Keratinocyte (primary cell): ENCODE measurements around the gene WASF2. TPM values are rescaled to one million over a fixed set of nuclear protein-coding genes. Genes with fewer than 3 reads are reported as not detected.

Experiments
- DNase-seq: peaks from one replicate; pipeline ENCODE4 v3.0.0-alpha.2; 2011; ENCODE audit warnings: low read depth, missing footprints, low spot score
- FAIRE-seq: peaks from 2 replicates; lab custom pipeline; 2011; peaks lifted over from hg19 to GRCh38; lab: Jason Lieb, UNC
- H2AFZ ChIP-seq: 2 replicates; pipeline ENCODE4 v1.6.0; 2012; ENCODE audit warnings: low read length, control low read depth, inconsistent platforms; ENCODE audit not compliant: control insufficient read depth
- H3K27ac ChIP-seq: 2 replicates; pipeline ENCODE4 v1.5.1; 2011; ENCODE audit warnings: low read length; ENCODE audit not compliant: control insufficient read depth, insufficient read depth
- H3K27me3 ChIP-seq: 3 replicates; pipeline ENCODE4 v1.6.0; 2011; ENCODE audit warnings: low read length; ENCODE audit not compliant: control insufficient read depth, insufficient read depth; ENCODE audit errors: extremely low read depth
- H3K36me3 ChIP-seq, 2 experiments: 2 replicates in 1 of 2; 3 replicates in 1 of 2; pipeline ENCODE4 v1.5.1; 2011; ENCODE audit warnings: low read length in 2 of 2, mild to moderate bottlenecking in 1 of 2; ENCODE audit not compliant: control insufficient read depth in 2 of 2, insufficient read depth in 2 of 2; ENCODE audit errors: extremely low read depth in 1 of 2
- H3K4me1 ChIP-seq: 3 replicates; pipeline ENCODE4 v1.5.1; 2011; ENCODE audit warnings: low read length; ENCODE audit not compliant: control insufficient read depth, insufficient read depth; ENCODE audit errors: extremely low read depth
- H3K4me2 ChIP-seq: 3 replicates; pipeline ENCODE4 v1.6.0; 2011; ENCODE audit warnings: low read depth, low read length; ENCODE audit not compliant: control insufficient read depth, insufficient read depth; ENCODE audit errors: extremely low read depth
- H3K4me3 ChIP-seq, 3 experiments: fragments of 200-600 bp in 1 of 3; sonication (generic) in 1 of 3; 2 replicates in 2 of 3; 3 replicates in 1 of 3; pipeline ENCODE4 v1.5.1; 2011 to 2016; ENCODE audit warnings: low read length in 3 of 3, mild to moderate bottlenecking in 3 of 3, control low read depth in 2 of 3, inconsistent platforms in 1 of 3, low read depth in 1 of 3, mixed read lengths in 1 of 3, mixed run types in 1 of 3, moderate library complexity in 1 of 3; ENCODE audit not compliant: control insufficient read depth in 2 of 3, insufficient read depth in 2 of 3; ENCODE audit errors: extremely low read depth in 1 of 3
- H3K79me2 ChIP-seq: 2 replicates; pipeline ENCODE4 v1.6.0; 2012; ENCODE audit warnings: low read length; ENCODE audit not compliant: control insufficient read depth, insufficient read depth
- H3K9ac ChIP-seq: 3 replicates; pipeline ENCODE4 v1.6.0; 2011; ENCODE audit warnings: low read length; ENCODE audit not compliant: control insufficient read depth, insufficient read depth; ENCODE audit errors: extremely low read depth
- H3K9me1 ChIP-seq: 3 replicates; pipeline ENCODE4 v1.6.0; 2011; ENCODE audit warnings: low read length; ENCODE audit not compliant: control insufficient read depth, insufficient read depth; ENCODE audit errors: extremely low read depth
- H3K9me3 ChIP-seq: 2 replicates; pipeline ENCODE4 v1.5.1; 2012; ENCODE audit warnings: low read depth, low read length; ENCODE audit not compliant: control insufficient read depth
- H4K20me1 ChIP-seq: 3 replicates; pipeline ENCODE4 v1.6.0; 2011; ENCODE audit warnings: low read length; ENCODE audit not compliant: control insufficient read depth, insufficient read depth; ENCODE audit errors: extremely low read depth
- CTCF ChIP-seq, 3 experiments: IDR thresholded peaks in 1 of 3; conservative IDR thresholded peaks in 1 of 3; optimal IDR thresholded peaks in 1 of 3; 2 replicates in 2 of 3; 3 replicates in 1 of 3; pipeline versions ENCODE3 to v1.5.1; 2011; ENCODE audit warnings: low read length in 3 of 3, mild to moderate bottlenecking in 3 of 3, moderate library complexity in 2 of 3, control low read depth in 1 of 3, inconsistent platforms in 1 of 3; ENCODE audit not compliant: insufficient read depth in 2 of 3; ENCODE audit errors: extremely low read depth in 1 of 3
- EZH2 ChIP-seq: IDR thresholded peaks from one replicate; pipeline ENCODE4 v1.6.1; 2012; ENCODE audit warnings: inconsistent platforms, mild to moderate bottlenecking, low read length, moderate library complexity
- dilution Hi-C: fragments of 300-500 bp; cut with MboI; formaldehyde crosslinking; loops from one replicate; pipeline ENCODE4 v1.7.0; 2020; ENCODE audit warnings: low sequenced_read_pairs; ENCODE audit not compliant: extremely low pct_ligation_motif_present
- polyA plus RNA-seq, 5 experiments: library from polyadenylated mRNA; depleted of rRNA in 3 of 5; stranded (reverse) in 3 of 5; stranded (forward) in 1 of 5; unstranded in 1 of 5; fragments of >200 nt; gene quantifications; 1 replicate in 1 of 5; 2 replicates in 3 of 5; 3 replicates in 1 of 5; pipeline versions ENCODE4 v1.2.1 to v1.2.3, GENCODE V29; 2011 to 2012; ENCODE audit warnings: missing spikeins in 2 of 5, low read depth in 1 of 5, low replicate concordance in 1 of 5

WASF2 gene
- polyA plus RNA-seq, 1 donor (not counting 4 experiments of a cell fraction or from before 2014, with no cell fraction given): 42.9 TPM

DNA sequence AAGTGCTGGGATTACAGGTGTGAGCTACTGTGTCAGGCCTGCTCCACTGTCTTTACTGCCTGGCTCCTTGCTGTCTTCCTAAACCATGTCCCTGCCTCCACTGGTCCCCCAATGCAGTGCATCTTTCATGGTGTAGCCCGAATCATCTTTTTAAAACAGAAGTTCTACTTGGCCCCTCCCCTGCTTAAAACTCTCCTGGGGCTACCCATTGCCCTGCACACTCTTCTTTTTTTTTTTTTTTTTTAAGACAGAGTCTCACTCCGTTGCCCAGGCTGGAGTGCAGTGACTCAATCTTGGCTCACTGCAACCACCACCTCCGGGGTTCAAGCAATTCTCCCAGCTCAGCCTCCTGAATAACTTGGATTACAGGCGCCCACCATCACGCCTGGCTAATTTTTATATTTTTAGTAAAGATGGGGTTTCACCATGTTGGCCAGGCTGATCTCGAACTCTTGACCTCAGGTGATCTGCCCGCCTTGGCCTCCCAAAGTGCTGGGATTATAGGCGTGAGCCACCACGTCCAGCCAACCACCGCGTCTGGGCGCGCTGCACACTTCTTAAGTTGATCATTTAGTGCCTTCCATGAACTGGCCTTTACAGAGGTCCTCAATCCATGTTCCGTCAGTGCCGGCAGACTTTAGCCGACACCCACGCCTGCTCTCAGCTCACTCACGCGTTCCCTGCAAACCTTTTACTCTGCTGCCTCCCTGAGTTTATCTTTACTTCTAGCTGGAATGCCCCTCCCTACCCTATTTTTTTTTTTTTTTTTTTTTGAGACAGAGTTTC is 117.8 kb downstream of the WASF2 start:
- peak in 1 of 3 experiments; percentile 32 for TF ChIP-seq CTCF (optimal IDR thresholded peaks at IDR 0.05 in 1 of 3, IDR thresholded peaks at IDR 0.05 in 1 of 3, conservative IDR thresholded peaks at IDR 0.05 in 1 of 3; ENCODE audit: extremely low read depth in 1 of 3, insufficient read depth in 2 of 3, low read length in 3 of 3)
- no peak for TF ChIP-seq EZH2
- no peaks in the 10 kb centered on the region for H3K27me3 ChIP-seq
- H3K4me3 ChIP-seq: no peak overlapping the region
- H3K9ac ChIP-seq: no peak overlapping the region
- H3K79me2 ChIP-seq: no peaks in the 10 kb centered on the region
- H3K9me3 ChIP-seq: no peaks in the 10 kb centered on the region
- H3K36me3 ChIP-seq: no peaks in the 10 kb centered on the region
- H4K20me1 ChIP-seq: no peaks in the 10 kb centered on the region
- no peaks in the 10 kb centered on the region for H3K9me1 ChIP-seq
- no peak overlapping the region for H2AFZ ChIP-seq
- dilution Hi-C loops: no loop called here
- H3K27ac ChIP-seq: no peak overlapping the region
- no peak overlapping the region for H3K4me2 ChIP-seq
- DNase-seq (no peak), FAIRE-seq (no peak)
- peaks cover 22% of the 10 kb centered on the region for H3K4me1 ChIP-seq

GRCh38 chr1:27368869-27369582 is 120.9 kb downstream of the WASF2 start:
- no peaks in the 10 kb centered on the region for H4K20me1 ChIP-seq
- dilution Hi-C loops: no loop called here
- H3K9ac ChIP-seq: peak overlapping the region; percentile 16
- H2AFZ ChIP-seq: no peak overlapping the region
- peaks cover 35% of the 10 kb centered on the region for H3K4me1 ChIP-seq
- peak overlapping the region; percentile 15 for H3K27ac ChIP-seq
- H3K4me3 ChIP-seq: no peak overlapping the region
- peaks cover 12% of the 10 kb centered on the region for H3K79me2 ChIP-seq
- H3K27me3 ChIP-seq: no peaks in the 10 kb centered on the region
- H3K9me1 ChIP-seq: no peaks in the 10 kb centered on the region
- DNase-seq: no peak
- H3K9me3 ChIP-seq: no peaks in the 10 kb centered on the region
- peak in 2 of 3 experiments; percentile 18 to 32 for TF ChIP-seq CTCF (optimal IDR thresholded peaks at IDR 0.05 in 1 of 3, IDR thresholded peaks at IDR 0.05 in 1 of 3, conservative IDR thresholded peaks at IDR 0.05 in 1 of 3; ENCODE audit: extremely low read depth in 1 of 3, insufficient read depth in 2 of 3, low read length in 3 of 3)
- no peak for TF ChIP-seq EZH2
- peak; percentile 34 for FAIRE-seq
- peak overlapping the region; percentile 7 for H3K4me2 ChIP-seq
- peaks cover 0 to 8% of the 10 kb centered on the region in 2 experiments for H3K36me3 ChIP-seq
